Measurements from ENCODE around the gene ATOH7. TPM values are rescaled to one million over a fixed set of nuclear protein-coding genes. Genes with fewer than 3 reads are reported as not detected.

Gene ATOH7
- total and polyA plus RNA-seq, 12 donors, result 0.01 TPM; not detected in 11

DNA sequence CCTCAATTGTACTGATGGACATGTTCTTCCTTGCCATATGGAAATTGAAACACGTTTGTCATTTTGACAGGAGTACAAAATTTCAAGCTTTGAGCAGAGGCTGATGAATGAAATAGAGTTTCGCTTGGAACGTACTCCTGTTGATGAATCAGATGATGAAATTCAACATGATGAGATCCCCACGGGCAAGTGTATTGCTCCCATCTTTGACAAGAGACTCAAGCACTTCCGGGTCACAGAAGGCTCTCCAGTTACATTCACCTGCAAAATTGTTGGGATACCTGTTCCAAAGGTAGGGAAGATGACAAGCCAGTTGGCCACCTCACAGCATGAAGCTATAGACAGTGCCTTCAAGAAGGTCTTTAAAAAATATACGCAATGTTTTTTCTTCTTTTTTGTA, 43.1 kb downstream of the ATOH7 start:
- 90 to 94% methylated on average over 6 of the region's 6 CpGs for WGBS, 2 donors
- peaks cover 0 to 9% (median 0%) of the 10 kb centered on the region in 7 donors for H3K27me3 ChIP-seq
- DNase-seq (no peak), ATAC-seq (no peak)
- intact Hi-C loops (cut with DNase I), result no loop called here
- H3K27ac ChIP-seq, result no peak overlapping the region
- peaks cover 0 to 35% (median 0%) of the 10 kb centered on the region in 9 donors for H3K36me3 ChIP-seq
- TF ChIP-seq, protein P1, sequence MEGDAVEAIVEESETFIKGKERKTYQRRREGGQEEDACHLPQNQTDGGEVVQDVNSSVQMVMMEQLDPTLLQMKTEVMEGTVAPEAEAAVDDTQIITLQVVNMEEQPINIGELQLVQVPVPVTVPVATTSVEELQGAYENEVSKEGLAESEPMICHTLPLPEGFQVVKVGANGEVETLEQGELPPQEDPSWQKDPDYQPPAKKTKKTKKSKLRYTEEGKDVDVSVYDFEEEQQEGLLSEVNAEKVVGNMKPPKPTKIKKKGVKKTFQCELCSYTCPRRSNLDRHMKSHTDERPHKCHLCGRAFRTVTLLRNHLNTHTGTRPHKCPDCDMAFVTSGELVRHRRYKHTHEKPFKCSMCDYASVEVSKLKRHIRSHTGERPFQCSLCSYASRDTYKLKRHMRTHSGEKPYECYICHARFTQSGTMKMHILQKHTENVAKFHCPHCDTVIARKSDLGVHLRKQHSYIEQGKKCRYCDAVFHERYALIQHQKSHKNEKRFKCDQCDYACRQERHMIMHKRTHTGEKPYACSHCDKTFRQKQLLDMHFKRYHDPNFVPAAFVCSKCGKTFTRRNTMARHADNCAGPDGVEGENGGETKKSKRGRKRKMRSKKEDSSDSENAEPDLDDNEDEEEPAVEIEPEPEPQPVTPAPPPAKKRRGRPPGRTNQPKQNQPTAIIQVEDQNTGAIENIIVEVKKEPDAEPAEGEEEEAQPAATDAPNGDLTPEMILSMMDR (IDR thresholded peaks at IDR 0.05), result no peak
- H3K4me1 ChIP-seq, result peaks cover 0 to 8% (median 0%) of the 10 kb centered on the region in 9 donors
- H3K9me3 ChIP-seq, result no peaks in the 10 kb centered on the region
- H3K4me3 ChIP-seq, result no peak overlapping the region

DNA sequence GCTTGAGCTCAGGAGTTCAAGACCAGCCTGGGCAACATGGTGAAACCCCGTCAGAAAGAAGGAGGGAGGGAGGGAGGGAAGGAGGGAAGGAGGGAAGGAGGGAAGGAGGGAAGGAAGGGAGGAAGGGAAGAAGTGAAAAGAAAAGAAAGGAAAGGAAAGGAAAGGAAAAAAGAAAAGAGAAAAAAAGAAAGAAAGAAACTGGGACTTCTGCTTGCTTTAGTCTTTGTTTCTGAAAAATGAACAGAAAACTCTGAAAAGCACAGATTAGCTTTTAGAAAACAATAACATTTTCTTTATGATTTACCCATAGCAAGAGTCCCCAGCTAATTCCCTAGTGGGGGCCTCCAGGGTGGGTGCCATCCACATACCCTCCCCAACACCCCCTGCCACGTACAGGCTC, 46.8 kb downstream of the ATOH7 start:
- intact Hi-C loops (cut with DNase I), result no loop called here
- peaks cover 0 to 27% (median 0%) of the 10 kb centered on the region in 9 donors for H3K36me3 ChIP-seq

DNA sequence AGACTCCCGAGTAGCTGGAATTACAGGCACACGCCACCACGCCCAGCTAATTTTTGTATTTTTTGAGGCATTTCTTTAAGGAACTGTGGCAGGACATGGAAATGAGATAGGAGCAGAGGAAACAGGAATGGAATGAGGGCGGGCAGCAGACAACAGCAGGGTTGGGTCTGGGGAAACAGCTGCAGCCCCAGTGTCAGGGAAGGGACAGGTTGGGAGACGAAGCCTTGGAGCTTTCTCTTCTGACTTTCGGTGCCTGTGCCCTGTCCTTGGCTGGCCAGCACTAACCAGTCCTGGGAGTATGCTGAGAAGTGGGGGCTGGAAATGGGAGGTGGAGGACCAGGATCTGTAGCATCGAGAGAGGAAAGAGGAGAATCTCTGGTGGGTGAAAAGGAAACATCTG, 47.4 kb downstream of the ATOH7 start:
- intact Hi-C loops (cut with DNase I), result no loop called here
- Histone ChIP-seq H3K27ac (no peak overlapping the region), H3K4me3 (no peak overlapping the region), H3K9me3 (no peaks in the 10 kb centered on the region), H3K4me1 (no peaks in the 10 kb centered on the region), H3K27me3 (peaks cover 0 to 9% (median 0%) of the 10 kb centered on the region in 7 donors), H3K36me3 (peaks cover 0 to 23% (median 0%) of the 10 kb centered on the region in 9 donors)
- ATAC-seq (peak in 2 of 8 donors; percentile 17 to 22), DNase-seq (no peak)
- 33 to 51% methylated on average over 7 of the region's 7 CpGs for WGBS, 2 donors
- TF ChIP-seq, protein P1 (IDR thresholded peaks at IDR 0.05), result no peak

More for the DNA sequence above, 46.8 kb downstream of the ATOH7 start:
- no peaks in the 10 kb centered on the region for H3K9me3 ChIP-seq
- DNase-seq (no peak), ATAC-seq (no peak)
- H3K27me3 ChIP-seq, result peaks cover 0 to 9% (median 0%) of the 10 kb centered on the region in 7 donors
- H3K4me3 ChIP-seq, result no peak overlapping the region
- H3K27ac ChIP-seq, result no peak overlapping the region
- H3K4me1 ChIP-seq, result no peaks in the 10 kb centered on the region
- WGBS, 2 donors, result 57 to 61% methylated on average over 2 of the region's 2 CpGs
- TF ChIP-seq, protein P1 (IDR thresholded peaks at IDR 0.05), result no peak

Other genes starting within 250 kb of the ATOH7 start
- 10 to 100 TPM; 23.3 to 42.1 (median 32.3) TPM for gene HERC4, start 156.8 kb downstream of the ATOH7 start, total RNA-seq
- gene HERC4, start 156.8 kb downstream of the ATOH7 start, polyA plus RNA-seq, result 10 to 100 TPM in 1 of 2 donors, 1 to 10 TPM in 1; 10.0 to 18.5 TPM
- 100 to 1,000 TPM in 8 of 10 donors, 10 to 100 TPM in 2; 86.5 to 302 (median 175) TPM for gene MYPN, start 122.6 kb downstream of the ATOH7 start, total RNA-seq
- gene MYPN, start 122.6 kb downstream of the ATOH7 start, polyA plus RNA-seq, result 10 to 100 TPM; 27.1 to 67.2 TPM
- gene HNRNPH3, start 100.0 kb upstream of the ATOH7 start, total RNA-seq, result 100 to 1,000 TPM in 6 of 10 donors, 10 to 100 TPM in 4; 81.8 to 130 (median 105) TPM
- gene HNRNPH3, start 100.0 kb upstream of the ATOH7 start, polyA plus RNA-seq, result 100 to 1,000 TPM; 106 to 146 TPM
- gene PBLD, start 100.8 kb upstream of the ATOH7 start, total RNA-seq, result 1 to 10 TPM; 2.6 to 8.1 (median 6.1) TPM
- gene PBLD, start 100.8 kb upstream of the ATOH7 start, polyA plus RNA-seq, result 1 to 10 TPM; 1.3 to 1.8 TPM
- 10 to 100 TPM in 4 of 10 donors, 1 to 10 TPM in 6; 7.3 to 11.6 (median 8.3) TPM for gene RUFY2, start 175.2 kb upstream of the ATOH7 start, total RNA-seq
- gene RUFY2, start 175.2 kb upstream of the ATOH7 start, polyA plus RNA-seq, result 1 to 10 TPM; 2.6 to 9.7 TPM
- gene DNA2, start 239.9 kb upstream of the ATOH7 start, total RNA-seq, result 1 to 10 TPM; 1.6 to 4.4 (median 2.4) TPM
- 1 to 10 TPM; 1.1 to 3.4 TPM for gene DNA2, start 239.9 kb upstream of the ATOH7 start, polyA plus RNA-seq